GM19043 (cell line): Measurements from ENCODE around the gene FBXO2.

Experiments used
- ATAC-seq: cut with Tn5 transposase; IDR thresholded peaks from one replicate; pipeline ENCODE4 v1.9.1; 2021; ENCODE audit warnings: low read depth; ENCODE audit not compliant: unreplicated experiment

The FBXO2 gene, protein sequence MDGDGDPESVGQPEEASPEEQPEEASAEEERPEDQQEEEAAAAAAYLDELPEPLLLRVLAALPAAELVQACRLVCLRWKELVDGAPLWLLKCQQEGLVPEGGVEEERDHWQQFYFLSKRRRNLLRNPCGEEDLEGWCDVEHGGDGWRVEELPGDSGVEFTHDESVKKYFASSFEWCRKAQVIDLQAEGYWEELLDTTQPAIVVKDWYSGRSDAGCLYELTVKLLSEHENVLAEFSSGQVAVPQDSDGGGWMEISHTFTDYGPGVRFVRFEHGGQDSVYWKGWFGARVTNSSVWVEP

DNA sequence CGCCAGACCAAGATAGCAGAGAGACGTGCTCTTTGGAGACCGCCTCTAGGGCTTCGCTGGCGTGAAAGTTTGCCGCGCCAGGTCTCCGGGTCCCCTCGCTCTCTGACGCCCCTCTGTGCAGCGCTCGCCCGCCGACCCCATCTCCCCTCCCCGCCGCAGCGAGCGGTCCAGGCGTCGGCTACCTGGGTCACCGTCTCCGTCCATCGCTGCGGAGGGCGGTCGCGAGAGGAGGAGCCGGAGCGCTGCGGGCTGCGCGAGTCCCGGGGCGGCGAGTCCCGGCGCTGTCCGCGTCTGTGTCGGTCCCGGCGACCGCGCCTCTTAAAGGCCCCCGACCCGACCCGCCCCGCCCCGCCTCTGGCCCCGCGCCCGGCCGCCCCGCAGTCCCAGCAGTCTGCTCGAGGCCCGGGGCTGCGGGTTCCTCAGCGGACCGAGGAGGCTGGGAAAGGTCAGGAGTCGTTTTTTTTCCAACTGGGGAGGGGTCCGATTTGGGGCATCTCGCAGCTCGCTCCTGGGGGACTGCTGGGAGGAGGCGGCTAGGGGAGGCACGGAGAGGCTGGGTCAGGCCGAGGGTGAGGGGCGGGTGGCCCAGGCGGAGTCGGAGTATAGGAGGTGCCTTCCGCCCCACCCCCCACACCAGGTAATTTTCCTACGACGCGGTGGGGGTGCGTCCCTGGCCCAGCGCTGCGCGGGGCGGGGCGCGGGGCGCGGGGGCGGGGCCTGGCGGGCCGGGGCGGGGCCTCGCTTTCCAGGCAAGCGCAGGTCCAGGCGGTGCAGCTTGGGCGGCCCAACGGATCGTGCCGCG lies at the start of gene FBXO2, which contains the start of gene FBXO44:
TSS of gene FBXO2 (minus strand) at position 293 of the 802 bp plus-strand sequence. CDS start at position 204, 89 bp downstream.
TSS of gene FBXO44 (plus strand) at position 741 of the 802 bp plus-strand sequence. CDS start 959 bp downstream, outside the sequence.
- no peak for ATAC-seq

GRCh38 chr1:11703357-11704193 lies 49.3 kb upstream of the FBXO2 start:
- no peak for ATAC-seq

- no peak for ATAC-seq
Measured at GRCh38 chr1:11701981-11702803, 48.0 kb upstream of the FBXO2 start.

- ATAC-seq, result no peak
Measured at GRCh38 chr1:11701551-11701961, 47.3 kb upstream of the FBXO2 start.

DNA sequence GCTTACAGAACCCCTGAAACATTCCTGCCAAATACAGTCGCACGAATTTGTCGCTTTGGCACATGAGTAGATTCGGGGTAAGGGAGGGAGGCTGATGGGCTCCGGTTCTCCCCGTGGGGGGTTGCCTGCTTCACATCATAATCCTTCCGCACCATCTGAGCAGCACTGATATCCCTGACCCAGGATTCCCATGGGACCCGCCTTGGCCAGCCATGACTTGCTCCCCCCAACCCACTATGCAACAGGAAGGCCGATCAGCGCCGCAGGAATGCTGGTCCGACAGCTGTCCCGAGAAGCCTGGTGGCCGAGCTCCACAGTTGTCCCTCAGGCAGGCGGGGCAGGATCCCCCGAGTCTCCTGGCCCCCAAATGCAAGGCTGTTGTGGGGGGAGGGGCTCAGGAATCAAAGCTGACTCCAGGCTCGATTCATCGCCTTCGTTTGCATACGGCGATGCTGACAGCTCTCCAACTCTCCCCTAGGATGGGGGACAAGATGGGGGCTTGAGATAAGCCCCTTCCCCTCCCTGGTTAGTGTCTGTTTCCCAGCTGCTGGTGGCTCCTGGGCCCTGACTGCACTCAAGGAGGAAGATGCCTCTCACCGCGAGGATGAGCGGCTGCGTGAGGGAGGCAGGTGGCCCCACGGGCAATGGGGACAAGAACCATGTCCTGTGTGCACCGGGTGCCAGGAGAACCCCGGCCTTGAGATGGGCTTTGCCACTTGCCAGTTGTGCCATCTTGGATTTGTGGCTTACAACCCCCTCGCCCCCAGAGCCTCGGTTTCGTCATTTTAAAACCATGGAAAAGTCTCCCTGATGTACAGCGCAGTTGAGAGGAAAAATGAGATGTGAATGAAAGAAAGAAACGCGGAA lies 46.6 kb upstream of the FBXO2 start:
- no peak for ATAC-seq

GRCh38 chr1:11697893-11698210 lies 43.6 kb upstream of the FBXO2 start:
- ATAC-seq, result no peak

- no peak for ATAC-seq
Measured at GRCh38 chr1:11697188-11697892, 43.1 kb upstream of the FBXO2 start.

DNA sequence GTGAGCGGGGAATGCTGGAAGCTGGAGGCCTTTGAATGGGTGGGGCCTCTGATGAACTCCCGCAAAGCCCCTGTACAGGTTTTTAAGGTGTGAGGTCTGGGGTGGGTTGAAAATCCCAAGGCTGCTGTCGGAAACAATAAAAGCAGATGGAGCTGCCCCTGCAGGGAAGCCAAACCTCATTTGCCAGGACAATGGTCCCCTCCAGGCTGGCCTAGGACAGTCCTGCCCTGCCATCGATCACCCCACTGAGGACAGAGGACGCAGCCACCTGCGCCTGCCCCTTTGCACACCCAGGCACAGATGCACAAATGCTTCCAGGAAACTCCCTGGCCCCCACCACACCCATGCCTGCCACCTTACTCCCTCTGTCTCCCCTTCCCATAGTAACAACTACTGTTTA lies 41.6 kb upstream of the FBXO2 start:
- ATAC-seq, result no peak

GRCh38 chr1:11693917-11694316 lies 39.7 kb upstream of the FBXO2 start:
- no peak for ATAC-seq

GRCh38 chr1:11693024-11693590 lies 38.9 kb upstream of the FBXO2 start:
- no peak for ATAC-seq

DNA sequence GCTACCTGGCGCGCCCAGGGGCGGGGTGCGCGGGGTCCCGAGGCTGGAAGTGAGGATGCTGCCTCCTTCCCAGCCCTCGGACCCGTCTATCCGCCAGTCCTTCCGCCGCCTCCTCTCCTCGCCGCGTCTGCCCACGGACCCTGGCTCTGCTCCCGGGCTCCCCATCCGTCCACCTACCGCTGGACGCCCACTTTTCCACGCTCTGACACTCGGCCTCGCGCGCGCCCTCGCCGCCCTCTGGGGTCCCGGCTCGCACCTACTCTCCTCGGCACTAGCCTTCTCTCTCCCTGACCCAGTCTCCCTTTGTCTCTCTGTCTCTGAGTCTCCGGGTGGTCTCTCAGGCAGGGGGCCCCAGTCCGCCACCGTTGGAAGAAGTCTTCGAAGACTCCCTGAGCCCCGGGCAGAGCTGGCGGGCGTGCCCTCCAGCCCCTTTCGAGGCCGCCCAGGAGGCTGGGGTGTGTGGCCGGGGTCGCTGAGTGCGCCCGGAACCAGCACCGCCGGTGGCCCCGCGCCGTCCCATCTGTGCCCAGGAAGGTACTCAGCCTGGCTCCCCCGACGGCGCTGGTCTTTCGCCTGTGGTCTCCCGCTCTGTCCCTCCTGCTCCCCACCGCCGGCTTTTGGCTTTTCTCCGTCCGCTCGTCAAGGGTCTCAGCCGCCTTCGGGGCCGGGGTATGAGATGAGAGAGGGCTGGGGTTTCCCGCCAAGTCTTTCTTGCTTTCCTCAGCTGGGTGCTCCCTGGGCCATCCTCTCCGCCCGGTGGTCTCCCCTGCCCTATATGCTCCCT lies 37.9 kb upstream of the FBXO2 start:
- ATAC-seq, result no peak

GRCh38 chr1:11691302-11691914 lies 37.2 kb upstream of the FBXO2 start, which contains the start of gene DRAXIN:
Gene DRAXIN, plus strand, starts transcription at chr1:11691710. Its CDS starts 14,549 bp downstream, at chr1:11706259.
- ATAC-seq, result no peak

- no peak for ATAC-seq
Measured at GRCh38 chr1:11690397-11691301, 36.4 kb upstream of the FBXO2 start.

GRCh38 chr1:11688506-11688905 lies 34.3 kb upstream of the FBXO2 start:
- ATAC-seq, result no peak

- no peak for ATAC-seq
Measured at GRCh38 chr1:11685210-11685752, 31.1 kb upstream of the FBXO2 start.

DNA sequence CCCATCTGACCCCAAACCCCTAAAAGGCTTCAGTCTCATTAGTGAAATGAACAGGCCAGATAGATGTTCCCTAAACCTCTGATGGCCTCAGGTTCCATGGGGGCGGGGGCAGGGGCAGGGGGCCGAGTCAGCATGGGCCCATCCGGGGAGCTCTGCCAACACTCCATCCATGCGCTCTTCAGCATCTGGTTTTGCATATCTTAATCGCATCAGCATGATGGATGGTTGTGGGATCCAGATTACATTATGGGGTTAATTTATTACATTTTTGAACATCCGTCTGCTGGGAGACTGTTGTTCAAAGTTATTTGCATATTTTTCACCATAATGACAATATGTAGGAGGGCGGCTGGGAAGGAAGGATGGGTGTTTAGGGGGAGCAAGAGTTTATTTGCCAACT lies 29.8 kb upstream of the FBXO2 start:
- ATAC-seq, result no peak
